ENCODE measurements around the gene CD81.

DNA sequence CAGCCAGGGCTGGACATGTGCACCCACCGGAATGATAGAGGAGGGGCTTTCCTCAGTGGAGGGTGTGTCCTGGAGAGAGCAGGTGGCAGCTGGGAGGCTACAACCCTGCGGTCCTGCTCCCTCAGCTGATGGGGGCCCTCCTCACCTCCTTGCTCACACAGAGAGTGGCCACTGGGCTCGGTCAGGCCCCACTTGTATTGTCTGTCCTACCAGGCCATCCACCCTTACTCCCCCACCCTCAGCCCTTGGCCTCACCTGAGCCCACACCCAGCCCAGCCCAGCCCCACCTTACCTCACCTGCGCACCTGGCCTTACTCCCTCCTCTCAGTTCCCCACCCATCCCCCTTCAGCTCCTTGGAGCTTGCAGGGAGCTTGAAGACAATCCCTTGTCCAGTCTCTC is 64.1 kb downstream of the CD81 start:
- TF ChIP-seq EP300 (IDR thresholded peaks at IDR 0.05; ENCODE audit: low read depth) (no peak), POLR2A (IDR thresholded peaks at IDR 0.05) (no peak)
- TF ChIP-seq, protein P1, sequence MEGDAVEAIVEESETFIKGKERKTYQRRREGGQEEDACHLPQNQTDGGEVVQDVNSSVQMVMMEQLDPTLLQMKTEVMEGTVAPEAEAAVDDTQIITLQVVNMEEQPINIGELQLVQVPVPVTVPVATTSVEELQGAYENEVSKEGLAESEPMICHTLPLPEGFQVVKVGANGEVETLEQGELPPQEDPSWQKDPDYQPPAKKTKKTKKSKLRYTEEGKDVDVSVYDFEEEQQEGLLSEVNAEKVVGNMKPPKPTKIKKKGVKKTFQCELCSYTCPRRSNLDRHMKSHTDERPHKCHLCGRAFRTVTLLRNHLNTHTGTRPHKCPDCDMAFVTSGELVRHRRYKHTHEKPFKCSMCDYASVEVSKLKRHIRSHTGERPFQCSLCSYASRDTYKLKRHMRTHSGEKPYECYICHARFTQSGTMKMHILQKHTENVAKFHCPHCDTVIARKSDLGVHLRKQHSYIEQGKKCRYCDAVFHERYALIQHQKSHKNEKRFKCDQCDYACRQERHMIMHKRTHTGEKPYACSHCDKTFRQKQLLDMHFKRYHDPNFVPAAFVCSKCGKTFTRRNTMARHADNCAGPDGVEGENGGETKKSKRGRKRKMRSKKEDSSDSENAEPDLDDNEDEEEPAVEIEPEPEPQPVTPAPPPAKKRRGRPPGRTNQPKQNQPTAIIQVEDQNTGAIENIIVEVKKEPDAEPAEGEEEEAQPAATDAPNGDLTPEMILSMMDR (IDR thresholded peaks at IDR 0.05) = no peak

Measured in transverse colon (tissue), 3 donors.